Peyer's patch (tissue), 4 donors: ENCODE data around the gene TBC1D23. TPM values are rescaled to one million over a fixed set of nuclear protein-coding genes. Genes with fewer than 3 reads are reported as not detected.
"Not testable (repeated sequence)": the region's sequence is repeated elsewhere in the genome, so short reads cannot be mapped to it uniquely, and the experiment has no call there.

ENCODE experiments used
- DNase-seq, 3 donors: peaks; one replicate each; pipeline ENCODE4 v3.0.0-alpha.2; 2017 to 2019
- H3K27ac ChIP-seq, 4 donors: fragments of 200-600 bp; sonication (generic); one replicate each; pipeline ENCODE4 v1.5.1; 2016 to 2019
- H3K27me3 ChIP-seq, 2 donors: fragments of 200-600 bp; sonication (generic); one replicate each; pipeline ENCODE4 v1.5.1; 2019
- H3K36me3 ChIP-seq, 3 donors: fragments of 200-600 bp; sonication (generic); one replicate each; pipeline ENCODE4 v1.5.1; 2016 to 2019
- H3K4me1 ChIP-seq, 4 donors: fragments of 200-600 bp; sonication (generic); one replicate each; pipeline ENCODE4 v1.5.1; 2016 to 2019
- H3K4me3 ChIP-seq, 4 donors: fragments of 200-600 bp; sonication (generic); 1 replicate in 3 of 4; 2 replicates in 1 of 4; pipeline ENCODE4 v1.5.1; 2016 to 2019; ENCODE audit warnings: mild to moderate bottlenecking in 1 of 4
- H3K9me3 ChIP-seq, 4 donors: fragments of 200-600 bp; sonication (generic); one replicate each; pipeline ENCODE4 v1.5.1; 2016 to 2019; ENCODE audit warnings: mild to moderate bottlenecking in 1 of 4
- POLR2A ChIP-seq, 2 donors: fragments of 450-650 bp; IDR thresholded peaks; one replicate each; pipeline ENCODE4 v1.5.1; 2017; ENCODE audit warnings: antibody characterized with exemption in 2 of 2, mild to moderate bottlenecking in 2 of 2, moderate library complexity in 2 of 2
- total RNA-seq, 4 donors: library from RNA; depleted of rRNA; stranded (reverse); fragments of >200 nt; gene quantifications; one replicate each; pipeline ENCODE4 v1.1.0, GENCODE V29; 2016
- TF ChIP-seq, protein P1 (sequence below), 6 experiments: fragments of 450-650 bp in 4 of 6; fragments of 200-600 bp in 2 of 6; sonication (generic) in 1 of 6; IDR thresholded peaks; one replicate each; pipeline ENCODE4 v1.5.1; 2017 to 2019; ENCODE audit warnings: antibody characterized with exemption in 6 of 6, mild to moderate bottlenecking in 3 of 6, moderate library complexity in 1 of 6

Gene TBC1D23
- total RNA-seq, 4 donors from 2014 or later: 29.7 to 57.4 (median 38.4) TPM

DNA sequence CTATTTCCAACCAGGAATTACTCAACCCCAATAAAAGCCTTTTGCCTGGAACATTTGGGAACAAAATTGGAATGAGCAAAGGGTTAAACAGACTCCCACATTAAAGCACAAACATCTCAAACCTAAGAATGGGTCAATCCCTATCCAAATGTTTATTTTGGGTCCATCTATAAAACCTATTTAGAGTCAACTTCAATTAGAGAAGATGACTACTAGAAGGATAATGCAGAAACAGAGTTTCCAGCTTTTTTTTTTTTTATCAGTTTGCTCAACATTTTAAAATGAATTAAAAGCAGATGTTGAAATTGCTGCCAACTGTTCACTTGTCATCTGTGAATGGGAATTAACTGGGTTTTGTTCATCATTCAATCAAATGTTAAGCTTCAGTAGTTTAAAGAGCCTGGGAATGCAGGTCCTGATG, 4.1 kb upstream of the TBC1D23 start:
- Histone ChIP-seq H3K27ac (no peak overlapping the region), H3K27me3 (no peaks in the 10 kb centered on the region), H3K4me1 (peaks cover 0 to 14% (median 1%) of the 10 kb centered on the region in 4 donors), H3K9me3 (no peaks in the 10 kb centered on the region), H3K4me3 (no peak overlapping the region), H3K36me3 (no peaks in the 10 kb centered on the region)
- no peak for DNase-seq
- TF ChIP-seq POLR2A (IDR thresholded peaks at IDR 0.05): no peak
- TF ChIP-seq, protein P1, sequence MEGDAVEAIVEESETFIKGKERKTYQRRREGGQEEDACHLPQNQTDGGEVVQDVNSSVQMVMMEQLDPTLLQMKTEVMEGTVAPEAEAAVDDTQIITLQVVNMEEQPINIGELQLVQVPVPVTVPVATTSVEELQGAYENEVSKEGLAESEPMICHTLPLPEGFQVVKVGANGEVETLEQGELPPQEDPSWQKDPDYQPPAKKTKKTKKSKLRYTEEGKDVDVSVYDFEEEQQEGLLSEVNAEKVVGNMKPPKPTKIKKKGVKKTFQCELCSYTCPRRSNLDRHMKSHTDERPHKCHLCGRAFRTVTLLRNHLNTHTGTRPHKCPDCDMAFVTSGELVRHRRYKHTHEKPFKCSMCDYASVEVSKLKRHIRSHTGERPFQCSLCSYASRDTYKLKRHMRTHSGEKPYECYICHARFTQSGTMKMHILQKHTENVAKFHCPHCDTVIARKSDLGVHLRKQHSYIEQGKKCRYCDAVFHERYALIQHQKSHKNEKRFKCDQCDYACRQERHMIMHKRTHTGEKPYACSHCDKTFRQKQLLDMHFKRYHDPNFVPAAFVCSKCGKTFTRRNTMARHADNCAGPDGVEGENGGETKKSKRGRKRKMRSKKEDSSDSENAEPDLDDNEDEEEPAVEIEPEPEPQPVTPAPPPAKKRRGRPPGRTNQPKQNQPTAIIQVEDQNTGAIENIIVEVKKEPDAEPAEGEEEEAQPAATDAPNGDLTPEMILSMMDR (IDR thresholded peaks at IDR 0.05): no peak

DNA sequence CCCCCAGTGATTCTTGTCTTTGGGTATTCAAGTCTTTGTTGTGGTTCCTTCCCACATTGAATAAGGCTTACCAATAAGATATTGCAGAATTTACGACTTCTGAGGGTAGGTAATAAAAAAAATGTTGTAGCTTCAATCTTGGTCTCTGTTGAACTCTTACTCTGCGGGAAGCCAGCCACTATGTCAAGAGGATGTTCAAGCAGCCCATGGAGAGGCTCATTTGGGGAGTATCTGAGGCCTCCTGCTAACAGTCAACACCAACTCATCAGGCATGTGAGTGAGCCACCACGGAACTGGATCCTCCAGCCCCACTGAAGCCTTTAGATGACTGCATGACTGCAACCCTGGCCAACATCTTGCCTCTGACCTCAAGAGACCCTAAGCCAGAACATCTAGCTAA, 3.2 kb upstream of the TBC1D23 start:
- DNase-seq: no peak
- no peaks in the 10 kb centered on the region for H3K36me3 ChIP-seq
- no peaks in the 10 kb centered on the region for H3K27me3 ChIP-seq
- H3K4me3 ChIP-seq: no peak overlapping the region
- peaks cover 0 to 23% (median 4%) of the 10 kb centered on the region in 4 donors for H3K4me1 ChIP-seq
- H3K9me3 ChIP-seq: no peaks in the 10 kb centered on the region
- H3K27ac ChIP-seq: no peak overlapping the region
- TF ChIP-seq POLR2A (IDR thresholded peaks at IDR 0.05): no peak
- TF ChIP-seq, protein P1 (IDR thresholded peaks at IDR 0.05): no peak

DNA sequence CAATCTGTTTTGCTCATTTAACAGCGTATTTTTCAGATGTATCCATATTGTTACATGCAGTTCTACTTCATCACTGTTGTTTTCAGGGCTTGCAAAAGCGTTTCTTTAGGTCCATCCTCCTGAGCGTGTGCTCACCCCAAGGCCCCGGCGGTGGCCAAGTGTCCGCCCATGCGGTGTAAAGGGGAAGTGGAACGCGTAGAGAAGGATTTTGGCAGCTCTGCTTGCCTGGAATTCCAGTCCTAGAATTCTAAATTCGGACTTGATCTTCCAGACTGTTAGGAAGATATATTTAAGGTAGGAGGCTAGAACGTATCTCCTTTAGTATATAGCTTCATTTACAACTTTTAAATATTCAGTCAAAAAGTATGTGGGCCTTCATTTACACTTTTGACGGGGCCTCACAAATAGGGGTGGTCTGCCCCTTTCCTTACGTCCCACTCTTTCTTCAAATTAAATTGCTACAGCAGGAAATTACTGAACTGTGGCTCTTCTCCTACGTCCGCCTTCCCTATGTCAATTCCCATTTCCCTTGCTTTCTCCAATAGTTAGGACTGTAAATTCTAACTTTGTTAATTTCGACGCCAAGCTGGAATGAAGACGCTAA, 609 bp upstream of the TBC1D23 start:
- Histone ChIP-seq H3K4me1 (peaks cover 0 to 47% (median 4%) of the 10 kb centered on the region in 4 donors), H3K36me3 (no peaks in the 10 kb centered on the region), H3K27me3 (no peaks in the 10 kb centered on the region), H3K27ac (peak overlapping the region; percentile 90 to 100 (median 96)), H3K4me3 (peak overlapping the region; percentile 69 to 100 (median 85)), H3K9me3 (no peaks in the 10 kb centered on the region)
- DNase-seq: peak in 1 of 3 donors; percentile 56
- no peak for TF ChIP-seq POLR2A (IDR thresholded peaks at IDR 0.05)
- TF ChIP-seq, protein P1 (IDR thresholded peaks at IDR 0.05): no peak

DNA sequence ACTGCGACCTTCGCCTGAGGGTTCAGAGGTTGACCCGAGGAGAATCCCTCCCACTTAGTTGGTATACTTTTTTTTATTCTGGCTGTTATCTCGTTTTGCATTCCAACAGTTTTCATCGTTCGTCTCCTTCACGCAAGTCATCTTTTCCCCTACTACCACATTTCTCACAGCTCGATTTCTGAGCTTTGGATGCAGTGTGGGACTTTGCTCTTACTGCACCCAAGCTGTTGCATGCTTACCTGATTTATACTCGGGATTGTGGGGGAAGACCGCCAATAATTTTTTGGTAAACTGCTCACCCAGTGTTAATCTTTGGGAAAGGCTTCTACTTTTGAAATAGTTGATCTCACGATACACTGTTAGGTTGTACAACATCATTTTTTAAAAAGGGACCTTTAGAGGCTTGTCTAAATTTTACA, 702 bp downstream of the TBC1D23 start:
- no peaks in the 10 kb centered on the region for H3K9me3 ChIP-seq
- H3K27ac ChIP-seq: peak overlapping the region; percentile 90 to 100 (median 96)
- H3K4me1 ChIP-seq: peaks cover 0 to 52% (median 4%) of the 10 kb centered on the region in 4 donors
- TF ChIP-seq, protein P1 (IDR thresholded peaks at IDR 0.05): no peak
- no peaks in the 10 kb centered on the region for H3K36me3 ChIP-seq
- DNase-seq: no peak
- H3K27me3 ChIP-seq: no peaks in the 10 kb centered on the region
- H3K4me3 ChIP-seq: peak overlapping the region; percentile 69 to 100 (median 85)

DNA sequence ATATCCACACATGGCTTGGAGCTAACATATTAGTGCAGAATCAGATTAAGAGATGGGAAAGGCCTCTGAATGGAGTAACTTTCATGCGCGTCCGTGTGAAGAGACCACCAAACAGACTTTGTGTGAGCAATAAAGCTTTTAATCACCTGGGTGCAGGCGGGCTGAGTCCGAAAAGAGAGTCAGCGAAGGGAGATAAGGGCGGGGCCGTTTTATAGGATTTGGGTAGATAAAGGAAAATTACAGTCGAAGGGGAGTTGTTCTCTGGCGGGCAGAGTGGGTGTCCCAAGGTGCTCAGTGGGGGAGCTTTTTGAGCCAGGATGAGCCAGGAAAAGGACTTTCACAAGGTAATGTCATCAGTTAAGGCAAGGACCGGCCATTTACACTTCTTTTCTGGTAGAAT, 2.1 kb downstream of the TBC1D23 start:
- not testable (repeated sequence) for H3K36me3 ChIP-seq, H3K27ac ChIP-seq, H3K9me3 ChIP-seq, H3K4me3 ChIP-seq, H3K27me3 ChIP-seq, DNase-seq
- peaks cover 0 to 52% (median 4%) of the 10 kb centered on the region in 4 donors for H3K4me1 ChIP-seq

DNA sequence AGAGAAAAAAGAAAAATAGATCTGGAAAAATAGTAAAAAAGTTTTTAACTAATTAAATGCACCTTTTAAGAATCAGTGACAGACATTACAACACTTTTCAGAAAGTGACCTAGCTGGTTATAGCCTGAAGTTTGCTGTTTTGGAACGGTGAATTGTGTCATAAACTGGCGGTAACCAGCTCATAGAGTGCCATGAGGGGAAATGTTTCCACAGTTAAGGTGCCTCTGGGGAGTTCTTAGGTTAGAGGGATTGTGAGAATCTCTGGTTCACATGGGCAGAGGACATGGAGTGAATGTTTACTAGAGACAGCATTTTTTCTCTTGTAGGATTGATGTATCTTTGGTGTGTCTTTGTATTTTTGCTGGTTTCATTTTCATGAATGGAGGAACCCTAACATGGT, 2.8 kb downstream of the TBC1D23 start:
- Histone ChIP-seq H3K4me1 (peaks cover 0 to 52% (median 4%) of the 10 kb centered on the region in 4 donors), H3K27me3 (no peaks in the 10 kb centered on the region), H3K27ac (no peak overlapping the region)

More for the DNA sequence above, 2.8 kb downstream of the TBC1D23 start:
- TF ChIP-seq, protein P1 (IDR thresholded peaks at IDR 0.05): no peak
- no peak for TF ChIP-seq POLR2A (IDR thresholded peaks at IDR 0.05)
- H3K4me3 ChIP-seq: no peak overlapping the region
- H3K36me3 ChIP-seq: no peaks in the 10 kb centered on the region
- no peak for DNase-seq
- no peaks in the 10 kb centered on the region for H3K9me3 ChIP-seq
